A673 (cell line): ENCODE results near the gene BSCL2.

ENCODE experiments used
- CTCF ChIP-seq: fragments of 300-800, 200-600 bp; sonication (generic); conservative IDR thresholded peaks from 2 replicates; pipeline ENCODE4 v1.5.1; 2017; ENCODE audit warnings: low read depth, mild to moderate bottlenecking, antibody characterized with exemption, low read length, moderate library complexity, mixed read lengths
- EZH2 ChIP-seq: fragments of 200-600 bp; sonication (generic); IDR thresholded peaks from 2 replicates; pipeline ENCODE4 v1.6.1; 2017; ENCODE audit warnings: borderline replicate concordance, low read depth, mild to moderate bottlenecking, mixed read lengths, antibody characterized with exemption, low read length; ENCODE audit not compliant: poor library complexity, severe bottlenecking

GRCh38 chr11:62652161-62653006 is 54.8 kb downstream of the BSCL2 start:
- TF ChIP-seq CTCF (no peak), EZH2 (no peak)
